ENCODE data around the gene OBSCN.

DNA sequence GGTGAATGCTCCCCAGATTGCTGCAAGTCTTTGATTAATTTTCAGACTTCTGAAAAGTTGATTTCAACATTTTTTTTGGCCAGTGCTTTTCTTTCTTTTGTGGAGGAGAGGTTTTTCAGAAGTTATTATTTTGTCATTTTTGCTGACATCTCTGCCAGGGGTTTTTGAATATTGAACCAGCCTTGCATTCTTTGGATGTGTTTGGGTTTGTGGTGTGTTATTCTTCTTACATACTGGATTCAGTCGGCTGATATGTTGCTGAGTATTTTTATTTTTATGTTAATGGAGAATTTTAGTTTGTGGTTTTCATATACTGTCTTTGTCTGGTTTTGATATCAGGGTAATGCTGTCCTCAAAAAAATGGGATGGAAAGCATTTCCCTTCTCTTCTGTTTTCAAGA lies 25.3 kb downstream of the OBSCN start:
- TF ChIP-seq, protein P1, sequence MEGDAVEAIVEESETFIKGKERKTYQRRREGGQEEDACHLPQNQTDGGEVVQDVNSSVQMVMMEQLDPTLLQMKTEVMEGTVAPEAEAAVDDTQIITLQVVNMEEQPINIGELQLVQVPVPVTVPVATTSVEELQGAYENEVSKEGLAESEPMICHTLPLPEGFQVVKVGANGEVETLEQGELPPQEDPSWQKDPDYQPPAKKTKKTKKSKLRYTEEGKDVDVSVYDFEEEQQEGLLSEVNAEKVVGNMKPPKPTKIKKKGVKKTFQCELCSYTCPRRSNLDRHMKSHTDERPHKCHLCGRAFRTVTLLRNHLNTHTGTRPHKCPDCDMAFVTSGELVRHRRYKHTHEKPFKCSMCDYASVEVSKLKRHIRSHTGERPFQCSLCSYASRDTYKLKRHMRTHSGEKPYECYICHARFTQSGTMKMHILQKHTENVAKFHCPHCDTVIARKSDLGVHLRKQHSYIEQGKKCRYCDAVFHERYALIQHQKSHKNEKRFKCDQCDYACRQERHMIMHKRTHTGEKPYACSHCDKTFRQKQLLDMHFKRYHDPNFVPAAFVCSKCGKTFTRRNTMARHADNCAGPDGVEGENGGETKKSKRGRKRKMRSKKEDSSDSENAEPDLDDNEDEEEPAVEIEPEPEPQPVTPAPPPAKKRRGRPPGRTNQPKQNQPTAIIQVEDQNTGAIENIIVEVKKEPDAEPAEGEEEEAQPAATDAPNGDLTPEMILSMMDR (conservative IDR thresholded peaks at IDR 0.05; ENCODE audit: low read depth, low read length), result no peak
- no peak for TF ChIP-seq EZH2 (IDR thresholded peaks at IDR 0.05; ENCODE audit: low read length, unreplicated experiment)

Measured in PC-3 (cell line).